ENCODE data around the gene TF. TPM values are rescaled to one million over a fixed set of nuclear protein-coding genes. Genes with fewer than 3 reads are reported as not detected.

The TF gene
- total and polyA plus RNA-seq, 2 of the 8 experiments (the other 6 are each of a cell fraction or from before 2014, with no cell fraction given): 0.02 to 0.26 TPM

- Histone ChIP-seq H3K27me3 (replicated peaks in 1 of 4; ENCODE audit: control insufficient read depth in 3 of 4, extremely low read depth in 1 of 4, insufficient read depth in 3 of 4, low read length in 3 of 4) (no peaks in the 10 kb centered on the region; a peak in 1 of 7 replicates), H3K79me1 (ENCODE audit: low read depth, low read length) (no peaks in the 10 kb centered on the region), H3K4me3 (ENCODE audit: extremely low read depth in 1 of 4, insufficient read depth in 2 of 4, low read depth in 3 of 4, low read length in 4 of 4) (no peak overlapping the region), H3K4me1 (replicated peaks in 1 of 4; ENCODE audit: control insufficient read depth in 3 of 4, insufficient read depth in 4 of 4, low read length in 3 of 4) (peaks cover 0 to 8% (median under 1%) of the 10 kb centered on the region in 4 experiments; a peak in 2 of 7 replicates), H3K9ac (replicated peaks in 1 of 4; ENCODE audit: extremely low read depth in 1 of 4, low read depth in 3 of 4, low read length in 3 of 4) (no peak overlapping the region; a peak in 1 of 7 replicates), H3K9me3 (ENCODE audit: insufficient read depth in 2 of 2, low read depth in 1 of 2, low read length in 1 of 2) (no peaks in the 10 kb centered on the region), H2AK5ac (ENCODE audit: low read depth, low read length) (no peak overlapping the region), H4K20me1 (replicated peaks in 1 of 2; ENCODE audit: control insufficient read depth in 1 of 2, insufficient read depth in 2 of 2, low read length in 2 of 2) (no peaks in the 10 kb centered on the region), H3K23me2 (ENCODE audit: low read depth, low read length) (no peaks in the 10 kb centered on the region), H3K4me2 (ENCODE audit: insufficient read depth in 1 of 2, low read depth in 2 of 2, low read length in 2 of 2) (peak overlapping the region in 1 of 2 experiments; percentile 32; a peak in 1 of 4 replicates), H3K27ac (ENCODE audit: low read depth, low read length) (no peak overlapping the region), H3K18ac (ENCODE audit: extremely low read depth, low read length) (no peak overlapping the region), H3K23ac (ENCODE audit: insufficient read length) (no peak overlapping the region), H4K8ac (ENCODE audit: extremely low read depth, insufficient read depth, low read length) (no peak overlapping the region), H2BK120ac (replicated peaks; ENCODE audit: low read depth, low read length) (no peak overlapping the region), H2BK20ac (ENCODE audit: low read length) (no peak overlapping the region), H3K4ac (replicated peaks; ENCODE audit: insufficient read length, low read depth, low read length) (no peak overlapping the region), H4K91ac (replicated peaks; ENCODE audit: insufficient read length, low read length) (no peak overlapping the region), H3K14ac (ENCODE audit: insufficient read length) (no peak overlapping the region), H3K56ac (replicated peaks; ENCODE audit: insufficient read length, low read depth, low read length) (no peak overlapping the region), H4K5ac (ENCODE audit: insufficient read length, low read depth, low read length) (no peak overlapping the region), H3K79me2 (ENCODE audit: control insufficient read depth in 1 of 2, insufficient read depth in 2 of 2, low read length in 2 of 2) (no peaks in the 10 kb centered on the region), H3K36me3 (ENCODE audit: control insufficient read depth in 2 of 4, insufficient read depth in 4 of 4, low read length in 3 of 4) (no peaks in the 10 kb centered on the region), H2AFZ (ENCODE audit: low read length) (peak overlapping the region; percentile 3; the same call in 1 of the 2 replicates), H2BK15ac (ENCODE audit: low read length) (no peak overlapping the region), H2BK5ac (ENCODE audit: low read depth, low read length) (no peak overlapping the region), H2BK12ac (ENCODE audit: low read depth, low read length) (no peak overlapping the region)
- ChIA-PET CTCF (ENCODE audit: partially characterized antibody) (no interaction called here), POLR2A (ENCODE audit: partially characterized antibody) (no interaction called here)
- DNase-seq (ENCODE audit: low read depth in 1 of 2, low spot score in 2 of 2) (no peak), FAIRE-seq (no peak)
- WGBS, 2 experiments (ENCODE audit: extremely low coverage in 1 of 2, insufficient coverage in 1 of 2, insufficient read length in 1 of 2, insufficient replicate concordance in 2 of 2, low coverage in 1 of 2, low lambda C conversion rate in 2 of 2, missing lambda C conversion rate in 1 of 2): 91% methylated on average over 9 of the region's 9 CpGs; no CpG with 5 or more reads in 1 of the 2 experiments
- TF ChIP-seq CTCF (IDR thresholded peaks at IDR 0.05; ENCODE audit: control extremely low read depth in 1 of 3, insufficient read depth in 1 of 3, low read depth in 1 of 3, low read length in 3 of 3) (no peak), MAFK (IDR thresholded peaks at IDR 0.05; ENCODE audit: low read depth, low read length) (no peak), SP1 (IDR thresholded peaks at IDR 0.05; ENCODE audit: low read depth, low read length) (no peak), SAP30 (IDR thresholded peaks at IDR 0.05; ENCODE audit: insufficient read depth, insufficient replicate concordance, low read length) (no peak), FOSL1 (IDR thresholded peaks at IDR 0.05; ENCODE audit: insufficient read depth, low read depth, low read length) (no peak), BCL11A (IDR thresholded peaks at IDR 0.05; ENCODE audit: low read depth in 2 of 2, low read length in 2 of 2) (no peak)
Observed at GRCh38 chr3:133758964-133759739, 13.0 kb downstream of the TF start.
